ENCODE results near the gene STAT6. TPM values are rescaled to one million over a fixed set of nuclear protein-coding genes. Genes with fewer than 3 reads are reported as not detected.

STAT6 gene
- total and polyA plus RNA-seq, 4 experiments from 2014 or later, result 78.4 to 424 (median 245) TPM

- no peaks in the 10 kb centered on the region for H3K27me3 Mint-ChIP-seq
- Histone ChIP-seq H3K9me3 (ENCODE audit: control insufficient read depth in 1 of 2, low read length in 2 of 2) (no peaks in the 10 kb centered on the region), H3K27me3 (ENCODE audit: insufficient read depth, low read length) (no peaks in the 10 kb centered on the region), H3K27ac (ENCODE audit: low read depth, low read length) (no peak overlapping the region), H3K4me1 (ENCODE audit: insufficient read depth, low read length) (peaks cover 18% of the 10 kb centered on the region), H3K36me3 (ENCODE audit: insufficient read depth, low read length) (no peaks in the 10 kb centered on the region), H3K4me3 (ENCODE audit: low read length in 2 of 2) (no peak overlapping the region)
- intact Hi-C loops (cut with micrococcal nuclease), result no loop called here
- H3K27ac Mint-ChIP-seq, result peak overlapping the region in 3 of 7 donors; percentile 25 to 42 (median 36)
- DNase-seq, result no peak
- H3K4me1 Mint-ChIP-seq, result peaks cover 9 to 24% (median 18%) of the 10 kb centered on the region in 4 donors
- H3K36me3 Mint-ChIP-seq, result no peaks in the 10 kb centered on the region
- CTCF ChIA-PET (ENCODE audit: partially characterized antibody), result interaction anchor here (0.9 to 3.6 kb wide), 5 partner anchors 8 to 77 kb away, joined by 3 to 25 read pairs (median 7); partner anchors contain the start of gene STAT6
- H3K9me3 Mint-ChIP-seq, result no peaks in the 10 kb centered on the region
- H3K4me3 Mint-ChIP-seq, result no peak overlapping the region
- POLR2A ChIA-PET (ENCODE audit: partially characterized antibody), result interaction anchor here (0.8 kb wide), 1 partner anchor 323 kb away, joined by 4 read pairs; the partner anchor contains the start of gene NACA
Observed at GRCh38 chr12:57048423-57049118, 62.6 kb downstream of the STAT6 start.

GRCh38 chr12:57047981-57048380 lies 63.2 kb downstream of the STAT6 start:
- no peaks in the 10 kb centered on the region for H3K27me3 Mint-ChIP-seq
- Histone ChIP-seq H3K4me3 (ENCODE audit: low read length in 2 of 2) (no peak overlapping the region), H3K9me3 (ENCODE audit: control insufficient read depth in 1 of 2, low read length in 2 of 2) (no peaks in the 10 kb centered on the region), H3K36me3 (ENCODE audit: insufficient read depth, low read length) (no peaks in the 10 kb centered on the region), H3K27ac (ENCODE audit: low read depth, low read length) (no peak overlapping the region), H3K27me3 (ENCODE audit: insufficient read depth, low read length) (no peaks in the 10 kb centered on the region), H3K4me1 (ENCODE audit: insufficient read depth, low read length) (peaks cover 18% of the 10 kb centered on the region)
- DNase-seq, result no peak
- POLR2A ChIA-PET (ENCODE audit: partially characterized antibody), result interaction anchor here (0.8 to 1.2 kb wide), 3 partner anchors 31 to 323 kb away, joined by 3 to 4 read pairs (median 4); partner anchors contain the start of genes NACA and NEMP1
- peaks cover 9 to 24% (median 18%) of the 10 kb centered on the region in 4 donors for H3K4me1 Mint-ChIP-seq
- peak overlapping the region in 2 of 7 donors; percentile 0 to 82 for H3K27ac Mint-ChIP-seq
- H3K36me3 Mint-ChIP-seq, result no peaks in the 10 kb centered on the region
- H3K4me3 Mint-ChIP-seq, result peak overlapping the region in 1 of 8 donors; percentile 13
- CTCF ChIA-PET (ENCODE audit: partially characterized antibody), result interaction anchor here (0.9 to 3.6 kb wide), 5 partner anchors 8 to 77 kb away, joined by 3 to 25 read pairs (median 7); partner anchors contain the start of gene STAT6
- intact Hi-C loops (cut with micrococcal nuclease), result no loop called here
- H3K9me3 Mint-ChIP-seq, result no peaks in the 10 kb centered on the region

- Mint-ChIP-seq H3K4me1 (peaks cover 9 to 24% (median 18%) of the 10 kb centered on the region in 4 donors), H3K27me3 (no peaks in the 10 kb centered on the region), H3K27ac (peak overlapping the region in 5 of 7 donors; percentile 56 to 89 (median 82)), H3K36me3 (no peaks in the 10 kb centered on the region), H3K4me3 (peak overlapping the region in 7 of 8 donors; percentile 29 to 70 (median 61)), H3K9me3 (no peaks in the 10 kb centered on the region)
- no peaks in the 10 kb centered on the region for H3K36me3 ChIP-seq (ENCODE audit: insufficient read depth, low read length)
- H3K27ac ChIP-seq (ENCODE audit: low read depth, low read length), result no peak overlapping the region
- DNase-seq, result peak in 4 of 5 donors; percentile 18 to 46 (median 36)
- CTCF ChIA-PET (ENCODE audit: partially characterized antibody), result interaction anchor here (1.1 to 3.6 kb wide), 4 partner anchors 10 to 65 kb away, joined by 3 to 25 read pairs (median 7); partner anchors contain the start of gene STAT6
- POLR2A ChIA-PET (ENCODE audit: partially characterized antibody), result interaction anchor here (0.8 to 1.4 kb wide), 7 partner anchors 20 to 322 kb away, joined by 3 to 4 read pairs (median 4); partner anchors contain the start of genes LRP1, NACA and NEMP1
- H3K4me3 ChIP-seq (ENCODE audit: low read length in 2 of 2), result peak overlapping the region in 1 of 2 donors; percentile 5
- no peaks in the 10 kb centered on the region for H3K27me3 ChIP-seq (ENCODE audit: insufficient read depth, low read length)
- H3K9me3 ChIP-seq (ENCODE audit: control insufficient read depth in 1 of 2, low read length in 2 of 2), result no peaks in the 10 kb centered on the region
- peaks cover 18% of the 10 kb centered on the region for H3K4me1 ChIP-seq (ENCODE audit: insufficient read depth, low read length)
- intact Hi-C loops (cut with micrococcal nuclease), result no loop called here
Observed at GRCh38 chr12:57046947-57047890, 63.9 kb downstream of the STAT6 start.

GRCh38 chr12:57046086-57046791 lies 64.9 kb downstream of the STAT6 start:
- Histone ChIP-seq H3K27ac (ENCODE audit: low read depth, low read length) (no peak overlapping the region), H3K4me3 (ENCODE audit: low read length in 2 of 2) (no peak overlapping the region), H3K4me1 (ENCODE audit: insufficient read depth, low read length) (peaks cover 18% of the 10 kb centered on the region), H3K9me3 (ENCODE audit: control insufficient read depth in 1 of 2, low read length in 2 of 2) (no peaks in the 10 kb centered on the region), H3K36me3 (ENCODE audit: insufficient read depth, low read length) (no peaks in the 10 kb centered on the region), H3K27me3 (ENCODE audit: insufficient read depth, low read length) (no peaks in the 10 kb centered on the region)
- no peak for DNase-seq
- Mint-ChIP-seq H3K36me3 (no peaks in the 10 kb centered on the region), H3K4me3 (peak overlapping the region in 4 of 8 donors; percentile 36 to 70 (median 64)), H3K27ac (peak overlapping the region in 1 of 7 donors; percentile 20), H3K9me3 (no peaks in the 10 kb centered on the region), H3K27me3 (no peaks in the 10 kb centered on the region), H3K4me1 (peaks cover 9 to 24% (median 18%) of the 10 kb centered on the region in 4 donors)
- CTCF ChIA-PET (ENCODE audit: partially characterized antibody), result interaction anchor here (0.7 to 3.6 kb wide), 3 partner anchors 11 to 59 kb away, joined by 3 to 25 read pairs (median 3); no protein-coding TSS in a partner anchor
- intact Hi-C loops (cut with micrococcal nuclease), result no loop called here
- POLR2A ChIA-PET (ENCODE audit: partially characterized antibody), result interaction anchor here (1.0 to 1.4 kb wide), 4 partner anchors 19 to 82 kb away, joined by 3 to 4 read pairs (median 4); partner anchors contain the start of gene LRP1

Other genes with a start within 250 kb of the STAT6 start
- not detected for gene SDR9C7, start 177.0 kb downstream of the STAT6 start, total RNA-seq
- gene SDR9C7, start 177.0 kb downstream of the STAT6 start, polyA plus RNA-seq, result not detected
- gene RDH16, start 153.8 kb downstream of the STAT6 start, total RNA-seq, result 1 to 10 TPM; 1.3 to 1.9 TPM
- gene RDH16, start 153.8 kb downstream of the STAT6 start, polyA plus RNA-seq, result under 1 TPM; 0.09 to 0.47 TPM
- 10 to 100 TPM; 10.8 to 12.2 TPM for gene ZBTB39, start 104.8 kb downstream of the STAT6 start, total RNA-seq
- 1 to 10 TPM in 1 of 2 donors, under 1 TPM in 1; 0.98 to 2.7 TPM for gene ZBTB39, start 104.8 kb downstream of the STAT6 start, polyA plus RNA-seq
- not detected for gene TAC3, start 94.8 kb downstream of the STAT6 start, total RNA-seq
- gene TAC3, start 94.8 kb downstream of the STAT6 start, polyA plus RNA-seq, result under 1 TPM in 1 of 2 donors, not detected in 1; 0.36 TPM
- gene MYO1A, start 61.2 kb downstream of the STAT6 start, total RNA-seq, result 1 to 10 TPM; 1.2 to 3.0 TPM
- gene MYO1A, start 61.2 kb downstream of the STAT6 start, polyA plus RNA-seq, result not detected
- 10 to 100 TPM; 27.2 TPM for gene NEMP1, start 32.6 kb downstream of the STAT6 start, total RNA-seq
- 1 to 10 TPM; 4.6 to 6.5 TPM for gene NEMP1, start 32.6 kb downstream of the STAT6 start, polyA plus RNA-seq
- 10 to 100 TPM; 17.5 to 19.5 TPM for gene NAB2, start 22.2 kb downstream of the STAT6 start, total RNA-seq
- gene NAB2, start 22.2 kb downstream of the STAT6 start, polyA plus RNA-seq, result 1 to 10 TPM in 1 of 2 donors, under 1 TPM in 1; 0.41 to 1.8 TPM
- gene LRP1, start 17.1 kb upstream of the STAT6 start, total RNA-seq, result 10 to 100 TPM in 1 of 2 experiments, 1 to 10 TPM in 1; 9.7 to 11.6 TPM
- under 1 TPM in 1 of 2 donors, not detected in 1; 0.38 TPM for gene LRP1, start 17.1 kb upstream of the STAT6 start, polyA plus RNA-seq
- gene LRP1-AS, start 36.3 kb upstream of the STAT6 start, total RNA-seq, result not detected
- not detected for gene LRP1-AS, start 36.3 kb upstream of the STAT6 start, polyA plus RNA-seq
- gene NXPH4, start 105.4 kb upstream of the STAT6 start, total RNA-seq, result not detected
- gene NXPH4, start 105.4 kb upstream of the STAT6 start, polyA plus RNA-seq, result not detected
- 10 to 100 TPM; 39.8 to 46.1 TPM for gene SHMT2, start 118.3 kb upstream of the STAT6 start, total RNA-seq
- 10 to 100 TPM; 42.1 to 44.3 TPM for gene SHMT2, start 118.3 kb upstream of the STAT6 start, polyA plus RNA-seq
- gene STAC3, start 139.8 kb upstream of the STAT6 start, total RNA-seq, result 1 to 10 TPM; 2.7 to 3.0 TPM
- under 1 TPM in 1 of 2 donors, not detected in 1; 0.61 TPM for gene STAC3, start 139.8 kb upstream of the STAT6 start, polyA plus RNA-seq